DND-41 (cell line): ENCODE results near the gene AHNAK2.

Experiments used
- ATAC-seq: fragments of 200-7000 bp; cut with Tn5 transposase; 3 replicates; pipeline ENCODE4 v1.9.1; 2021; ENCODE audit warnings: low read depth; ENCODE audit not compliant: insufficient read depth
- DNase-seq: peaks from one replicate; pipeline ENCODE4 v3.0.0-alpha.2; 2020
- H2AFZ ChIP-seq: 2 replicates; pipeline ENCODE4 v1.6.0; 2012; ENCODE audit warnings: low read depth, low read length
- H3K27ac ChIP-seq: 2 replicates; pipeline ENCODE4 v1.5.1; 2012; ENCODE audit warnings: low read length, inconsistent platforms
- H3K27me3 ChIP-seq: fragments of 200-600 bp; sonication (generic); 2 replicates; pipeline ENCODE4 v1.6.0; 2012; ENCODE audit warnings: low read length, mild to moderate bottlenecking, inconsistent platforms; ENCODE audit not compliant: insufficient read depth, poor library complexity
- H3K36me3 ChIP-seq: 2 replicates; pipeline ENCODE4 v1.5.1; 2012; ENCODE audit warnings: low read length, inconsistent platforms; ENCODE audit not compliant: insufficient read depth
- H3K4me1 ChIP-seq: 2 replicates; pipeline ENCODE4 v1.5.1; 2012; ENCODE audit warnings: mild to moderate bottlenecking, low read length; ENCODE audit not compliant: insufficient read depth
- H3K4me2 ChIP-seq: 2 replicates; pipeline ENCODE4 v1.6.0; 2012; ENCODE audit warnings: mild to moderate bottlenecking, moderate library complexity, low read length, inconsistent platforms; ENCODE audit not compliant: insufficient read depth
- H3K4me3 ChIP-seq, 2 experiments: fragments of 200-600 bp in 1 of 2; shearing (Covaris generic) in 1 of 2; 2 replicates each; pipeline ENCODE4 v1.5.1; 2012 to 2016; ENCODE audit warnings: inconsistent platforms in 2 of 2, low read length in 2 of 2, mild to moderate bottlenecking in 2 of 2, low read depth in 1 of 2, moderate library complexity in 1 of 2
- H3K79me2 ChIP-seq: 2 replicates; pipeline ENCODE4 v1.6.0; 2012; ENCODE audit warnings: low read length, inconsistent platforms; ENCODE audit not compliant: insufficient read depth
- H3K9ac ChIP-seq: 2 replicates; pipeline ENCODE4 v1.6.0; 2012; ENCODE audit warnings: low read depth, mild to moderate bottlenecking, inconsistent platforms, low read length, moderate library complexity
- H3K9me3 ChIP-seq: 2 replicates; pipeline ENCODE4 v1.5.1; 2012; ENCODE audit warnings: low read length, moderate library complexity, mild to moderate bottlenecking, inconsistent platforms; ENCODE audit not compliant: insufficient read depth, severe bottlenecking
- H4K20me1 ChIP-seq: 2 replicates; pipeline ENCODE4 v1.6.0; 2012; ENCODE audit warnings: low read length; ENCODE audit not compliant: insufficient read depth
- CTCF ChIP-seq: IDR thresholded peaks from 2 replicates; pipeline ENCODE4 v1.5.1; 2012; ENCODE audit warnings: borderline replicate concordance, low read length, moderate library complexity, mild to moderate bottlenecking; ENCODE audit not compliant: poor library complexity, severe bottlenecking; ENCODE audit errors: extremely low read depth
- EZH2 ChIP-seq: IDR thresholded peaks from 3 replicates; pipeline ENCODE4 v1.6.1; 2012; ENCODE audit warnings: borderline replicate concordance, low read depth, mild to moderate bottlenecking, moderate library complexity, low read length, inconsistent platforms; ENCODE audit not compliant: severe bottlenecking

The AHNAK2 gene

DNA sequence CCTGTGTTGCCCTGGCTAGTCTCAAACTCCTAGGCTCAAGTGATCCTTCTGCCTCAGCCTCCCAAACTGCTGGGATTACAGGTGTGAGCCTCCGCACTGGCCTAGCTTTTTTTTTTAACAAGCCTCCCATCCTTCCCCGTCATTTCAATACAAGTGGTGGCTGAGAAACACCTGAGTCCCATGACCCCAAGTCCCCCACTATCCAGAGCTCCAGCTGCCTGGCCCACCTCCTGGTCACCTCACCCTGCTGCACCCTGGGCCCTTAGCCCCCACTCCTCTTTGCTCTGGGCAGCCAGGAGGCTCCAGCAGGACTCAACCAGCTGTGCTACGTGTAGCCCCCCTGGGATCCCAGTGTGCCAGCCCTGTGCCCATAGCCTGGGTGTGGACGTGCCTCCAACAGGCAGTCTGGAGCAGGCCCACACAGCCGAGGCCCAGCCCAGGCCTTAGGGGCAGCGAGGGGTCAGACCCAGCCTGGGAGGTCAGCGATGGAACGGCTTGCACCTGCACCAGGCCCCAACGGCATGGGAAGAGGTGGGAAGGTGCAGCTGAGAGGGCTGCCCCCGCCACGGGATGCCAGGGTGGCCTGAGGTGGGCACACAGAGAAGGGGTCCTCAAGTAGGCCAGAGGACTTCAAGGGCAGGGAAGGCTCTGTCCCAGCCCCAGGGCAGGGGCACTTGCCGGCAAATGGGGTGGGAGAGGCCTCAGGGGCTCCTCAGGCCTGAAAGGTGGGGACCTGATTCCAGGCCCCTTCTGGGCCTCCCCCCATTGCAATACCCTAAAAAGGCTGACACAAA, 6.5 kb downstream of the AHNAK2 start:
- DNase-seq (no peak), ATAC-seq (no peak)
- no peaks in the 10 kb centered on the region for H3K36me3 ChIP-seq
- H3K4me1 ChIP-seq, result no peaks in the 10 kb centered on the region; the same call in 1 of the 2 replicates
- no peak for TF ChIP-seq EZH2
- TF ChIP-seq CTCF, result no peak
- H3K4me2 ChIP-seq, result no peak overlapping the region
- H3K79me2 ChIP-seq, result no peaks in the 10 kb centered on the region
- H3K4me3 ChIP-seq, result no peak overlapping the region
- H3K27ac ChIP-seq, result no peak overlapping the region
- no peaks in the 10 kb centered on the region for H3K27me3 ChIP-seq
- no peak overlapping the region for H2AFZ ChIP-seq
- H4K20me1 ChIP-seq, result peaks cover 7% of the 10 kb centered on the region
- no peak overlapping the region for H3K9ac ChIP-seq
- H3K9me3 ChIP-seq, result no peaks in the 10 kb centered on the region

- DNase-seq (no peak), ATAC-seq (no peak)
- Histone ChIP-seq H3K4me1 (no peaks in the 10 kb centered on the region), H3K27ac (no peak overlapping the region), H3K4me2 (no peak overlapping the region), H3K9me3 (no peaks in the 10 kb centered on the region), H3K4me3 (no peak overlapping the region), H3K27me3 (no peaks in the 10 kb centered on the region), H3K36me3 (no peaks in the 10 kb centered on the region), H3K79me2 (no peaks in the 10 kb centered on the region), H2AFZ (no peak overlapping the region), H4K20me1 (peaks cover 7% of the 10 kb centered on the region), H3K9ac (no peak overlapping the region)
- TF ChIP-seq EZH2 (no peak), CTCF (no peak)
Observed at GRCh38 chr14:104970231-104971068, 7.7 kb downstream of the AHNAK2 start.

GRCh38 chr14:104969741-104970230, 8.4 kb downstream of the AHNAK2 start:
- ATAC-seq, result no peak
- Histone ChIP-seq H3K79me2 (no peaks in the 10 kb centered on the region), H3K9ac (no peak overlapping the region), H3K4me3 (no peak overlapping the region), H4K20me1 (peaks cover 4% of the 10 kb centered on the region), H3K27ac (no peak overlapping the region), H3K27me3 (no peaks in the 10 kb centered on the region), H2AFZ (no peak overlapping the region), H3K36me3 (no peaks in the 10 kb centered on the region), H3K4me2 (no peak overlapping the region), H3K4me1 (no peaks in the 10 kb centered on the region), H3K9me3 (no peaks in the 10 kb centered on the region)
- TF ChIP-seq EZH2 (no peak), CTCF (no peak)
- DNase-seq, result no peak
